Kidney (tissue), 19 donors: ENCODE results near the gene NUTM2B. TPM values are rescaled to one million over a fixed set of nuclear protein-coding genes. Genes with fewer than 3 reads are reported as not detected.
"Not testable (repeated sequence)": the region's sequence is repeated elsewhere in the genome, so short reads cannot be mapped to it uniquely, and the experiment has no call there.

Experiments
- DNase-seq, 5 donors: peaks; one replicate each; pipeline ENCODE4 v3.0.0-alpha.2; 2013 to 2020
- FAIRE-seq: peaks from 2 replicates; lab custom pipeline; 2012; peaks lifted over from hg19 to GRCh38; lab: Jason Lieb, UNC
- H3K27ac ChIP-seq, 2 donors: one replicate each; pipeline ENCODE4 v1.7.0; 2013; ENCODE audit warnings: low read depth in 2 of 2, low read length in 2 of 2, inconsistent platforms in 1 of 2
- H3K27me3 ChIP-seq: one replicate; pipeline ENCODE4 v1.7.1; 2013; ENCODE audit warnings: low read length, inconsistent platforms; ENCODE audit not compliant: control insufficient read depth, insufficient read depth
- H3K36me3 ChIP-seq, 3 donors: one replicate each; pipeline versions ENCODE4 v1.7.0 to v1.7.1; 2013; ENCODE audit warnings: low read length in 3 of 3, control low read depth in 1 of 3, inconsistent platforms in 1 of 3; ENCODE audit not compliant: insufficient read depth in 3 of 3, control insufficient read depth in 2 of 3
- H3K4me1 ChIP-seq, 3 donors: one replicate each; pipeline versions ENCODE4 v1.7.0 to v1.7.1; 2013; ENCODE audit warnings: low read length in 3 of 3, inconsistent platforms in 1 of 3, low read depth in 1 of 3; ENCODE audit not compliant: control insufficient read depth in 2 of 3, insufficient read depth in 2 of 3
- H3K4me3 ChIP-seq, 3 donors: one replicate each; pipeline versions ENCODE4 v1.7.0 to v1.8.1; 2013; ENCODE audit warnings: low read length in 3 of 3, control low read depth in 1 of 3, inconsistent platforms in 1 of 3
- H3K9ac ChIP-seq, 3 donors: one replicate each; pipeline versions ENCODE4 v1.7.0 to v1.7.1; 2013; ENCODE audit warnings: low read length in 3 of 3, control low read depth in 1 of 3, inconsistent platforms in 1 of 3
- H3K9me3 ChIP-seq, 3 donors: one replicate each; pipeline versions ENCODE4 v1.7.0 to v1.7.1; 2013; ENCODE audit warnings: low read length in 3 of 3, control low read depth in 1 of 3, inconsistent platforms in 1 of 3; ENCODE audit not compliant: control insufficient read depth in 2 of 3, insufficient read depth in 1 of 3
- intact Hi-C: fragments of 100-400 bp; cut with DNase I; formaldehyde crosslinking; loops from one replicate; pipeline ENCODE4 v1.11.1; 2022
- long read RNA-seq, 10 donors: library from polyadenylated mRNA in 1 of 10; unstranded in 1 of 10; transcript quantifications; one replicate each; pipeline ENCODE4 v2.0.0 and lab custom pipeline, GENCODE V29; 2021 to 2026
- polyA plus RNA-seq: library from polyadenylated mRNA; stranded (reverse); fragments of 350-450 nt; fragmentation: Illumina TruSeq; extraction: RNeasy Lipid Tissue Mini Kit (QIAGEN cat#74804); gene quantifications from one replicate; pipeline ENCODE4 v1.2.3, GENCODE V29; 2014; ENCODE audit warnings: low read depth, low replicate concordance; ENCODE audit not compliant: insufficient read depth
- total RNA-seq: library from RNA; stranded (reverse); fragmentation: NEBNext Ultra II Directional; extraction: Animal tissue kit (Norgen Biotek cat#: 25700); gene quantifications from one replicate; pipeline ENCODE4 v1.2.1, GENCODE V29; 2021
- donor health status: control.
- donor health status: control.
- donor health status: DM: yes; HTN: yes; CAD: no.
- donor health status: Normal renal cell carcinoma (clear cell type).

NUTM2B gene, protein sequence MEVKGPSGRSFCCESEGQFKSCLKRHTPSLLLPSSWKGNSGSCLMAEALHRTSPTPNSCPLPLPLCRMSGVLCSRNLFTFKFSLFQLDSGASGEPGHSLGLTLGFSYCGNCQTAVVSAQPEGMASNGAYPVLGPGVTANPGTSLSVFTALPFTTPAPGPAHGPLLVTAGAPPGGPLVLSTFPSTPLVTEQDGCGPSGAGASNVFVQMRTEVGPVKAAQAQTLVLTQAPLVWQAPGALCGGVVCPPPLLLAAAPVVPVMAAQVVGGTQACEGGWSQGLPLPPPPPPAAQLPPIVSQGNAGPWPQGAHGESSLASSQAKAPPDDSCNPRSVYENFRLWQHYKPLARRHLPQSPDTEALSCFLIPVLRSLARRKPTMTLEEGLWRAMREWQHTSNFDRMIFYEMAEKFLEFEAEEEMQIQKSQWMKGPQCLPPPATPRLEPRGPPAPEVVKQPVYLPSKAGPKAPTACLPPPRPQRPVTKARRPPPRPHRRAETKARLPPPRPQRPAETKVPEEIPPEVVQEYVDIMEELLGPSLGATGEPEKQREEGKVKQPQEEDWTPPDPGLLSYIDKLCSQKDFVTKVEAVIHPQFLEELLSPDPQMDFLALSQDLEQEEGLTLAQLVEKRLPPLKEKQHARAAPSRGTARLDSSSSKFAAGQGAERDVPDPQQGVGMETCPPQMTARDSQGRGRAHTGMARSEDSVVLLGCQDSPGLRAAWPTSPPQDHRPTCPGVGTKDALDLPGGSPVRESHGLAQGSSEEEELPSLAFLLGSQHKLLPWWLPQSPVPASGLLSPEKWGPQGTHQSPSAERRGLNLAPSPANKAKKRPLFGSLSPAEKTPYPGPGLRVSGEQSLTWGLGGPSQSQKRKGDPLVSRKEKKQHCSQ
- total RNA-seq (1.1 TPM), polyA plus RNA-seq (2.0 TPM)
- long read RNA-seq, donor 1: 0 reads
- long read RNA-seq, donor 2: 0 reads
- long read RNA-seq, donor 3: 0 reads
- long read RNA-seq, donor 4: 0 reads
- long read RNA-seq, donor 5: 0 reads
- long read RNA-seq, donor 6: 0 reads
- long read RNA-seq, donor 7: 0 reads
- long read RNA-seq, donor 8: 0 reads
- long read RNA-seq, donor 9: 0 reads
- long read RNA-seq, donor 10: 0 reads

DNA sequence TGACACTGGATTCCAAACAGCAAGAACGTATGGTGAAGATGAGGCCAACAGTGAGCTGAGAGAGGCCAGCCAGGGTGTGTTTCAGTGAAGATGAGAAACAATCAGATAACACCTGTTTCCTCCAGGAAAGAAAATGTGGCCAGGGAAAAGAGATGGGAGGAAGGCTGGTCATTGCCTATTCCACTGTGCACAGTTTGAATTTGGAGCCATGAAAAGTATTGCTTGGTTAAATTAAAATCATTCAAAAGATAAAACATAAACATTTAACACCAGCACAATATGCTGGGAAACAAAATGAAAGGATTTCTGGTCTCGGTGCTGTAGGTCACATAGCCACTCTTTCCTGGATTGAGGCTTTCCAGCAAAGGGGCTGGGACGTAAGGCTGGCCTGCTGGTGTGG lies at the start of gene NUTM2B:
Gene NUTM2B, plus strand, starts transcription at position 301 of the 400 bp plus-strand sequence. CDS start 383 bp downstream, outside the sequence.
- H3K36me3 ChIP-seq, FAIRE-seq, DNase-seq, H3K27ac ChIP-seq, H3K9me3 ChIP-seq, intact Hi-C loops, H3K27me3 ChIP-seq, H3K4me3 ChIP-seq, H3K4me1 ChIP-seq, H3K9ac ChIP-seq: not testable (repeated sequence)

DNA sequence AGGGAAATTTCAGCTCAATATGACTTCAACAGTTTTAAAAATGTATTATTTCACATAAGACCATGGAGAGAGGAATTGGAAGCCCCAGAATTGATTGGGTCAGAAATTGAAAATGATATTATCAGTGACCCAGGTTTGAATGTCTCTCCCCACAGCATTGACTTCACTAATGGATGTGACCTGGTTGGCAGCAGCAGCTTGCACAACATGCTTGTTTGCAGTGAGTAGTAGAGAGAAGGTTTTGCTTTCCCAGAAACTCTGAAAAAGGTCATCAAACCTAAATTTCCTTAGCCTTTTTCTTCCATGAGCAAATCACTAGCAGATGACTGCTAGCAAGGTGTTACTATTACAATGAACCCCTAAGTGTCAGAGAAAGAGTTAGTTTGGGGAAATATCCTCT lies 39.7 kb upstream of the NUTM2B start:
- H3K27ac ChIP-seq, DNase-seq, H3K27me3 ChIP-seq, FAIRE-seq, intact Hi-C loops, H3K36me3 ChIP-seq, H3K9ac ChIP-seq, H3K9me3 ChIP-seq, H3K4me1 ChIP-seq, H3K4me3 ChIP-seq: not testable (repeated sequence)

DNA sequence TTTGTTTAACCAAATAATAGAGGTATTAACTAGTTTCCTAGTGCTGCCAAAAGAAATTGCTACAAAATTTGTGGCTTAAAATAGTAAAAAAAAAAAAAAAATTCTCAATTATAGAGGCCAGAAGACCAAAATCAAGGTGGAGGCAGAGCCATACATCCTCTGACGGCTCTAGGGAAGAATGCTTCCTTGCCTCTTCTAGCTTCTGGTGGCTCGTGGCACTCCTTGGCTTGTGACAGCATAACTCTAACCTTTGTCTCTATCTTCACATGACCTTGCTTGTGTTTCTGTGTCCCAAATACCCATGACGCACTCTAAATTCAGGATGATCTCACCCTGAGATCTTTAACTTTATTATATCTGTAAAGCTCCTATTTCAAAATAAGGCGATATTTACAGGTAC lies 38.3 kb upstream of the NUTM2B start:
- H3K9ac ChIP-seq, H3K36me3 ChIP-seq, DNase-seq, H3K9me3 ChIP-seq, H3K27me3 ChIP-seq, H3K27ac ChIP-seq, intact Hi-C loops, FAIRE-seq, H3K4me3 ChIP-seq, H3K4me1 ChIP-seq: not testable (repeated sequence)

DNA sequence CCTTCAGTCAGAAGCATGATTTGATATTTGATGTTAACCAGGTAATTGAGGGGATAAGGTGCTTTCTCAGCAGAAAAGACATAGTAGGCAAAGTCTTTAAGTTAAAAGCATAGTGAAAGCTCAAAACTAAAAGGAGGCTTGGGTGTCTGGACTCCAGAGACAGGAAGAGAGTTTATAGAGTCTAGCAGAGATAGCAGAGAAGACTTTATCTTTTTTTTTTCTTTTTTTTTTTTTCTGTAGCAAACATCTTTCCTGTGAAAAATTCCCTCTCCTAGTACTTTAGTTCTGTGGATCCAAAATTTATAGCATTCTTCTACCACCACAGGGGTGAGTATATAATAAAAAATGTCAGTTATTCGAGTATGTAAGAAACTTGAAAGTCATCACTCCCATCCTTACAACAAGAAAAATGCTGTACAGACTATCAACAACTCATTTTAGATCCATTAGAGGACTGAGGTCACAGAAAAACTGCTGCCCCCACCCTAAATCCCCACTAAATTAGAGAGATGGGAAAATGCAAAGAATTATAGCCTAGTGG lies 33.7 kb upstream of the NUTM2B start:
- intact Hi-C loops, H3K4me1 ChIP-seq, FAIRE-seq, H3K9ac ChIP-seq, H3K9me3 ChIP-seq, H3K27ac ChIP-seq, H3K4me3 ChIP-seq, DNase-seq, H3K36me3 ChIP-seq, H3K27me3 ChIP-seq: not testable (repeated sequence)

DNA sequence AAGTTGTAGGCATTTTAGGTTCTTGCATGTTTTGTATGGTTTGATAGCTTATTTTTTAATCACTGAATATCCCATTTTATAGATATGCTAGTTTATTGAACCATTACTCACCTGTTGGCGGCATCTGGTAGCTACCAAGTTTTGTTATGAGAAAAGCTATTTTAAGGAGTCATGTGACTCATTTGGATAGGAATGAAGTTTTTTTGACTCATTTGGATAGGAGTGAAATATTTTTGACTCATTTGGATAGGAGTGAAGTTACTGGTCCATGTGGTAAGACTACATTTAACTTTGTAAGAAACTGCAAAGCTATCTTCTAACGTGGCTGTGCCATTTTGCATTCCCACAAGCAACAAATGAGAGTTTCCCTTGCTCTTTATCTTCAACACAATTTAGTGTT lies 28.1 kb upstream of the NUTM2B start:
- H3K27me3 ChIP-seq, DNase-seq, H3K4me1 ChIP-seq, intact Hi-C loops, FAIRE-seq, H3K9me3 ChIP-seq, H3K9ac ChIP-seq, H3K36me3 ChIP-seq, H3K27ac ChIP-seq, H3K4me3 ChIP-seq: not testable (repeated sequence)

DNA sequence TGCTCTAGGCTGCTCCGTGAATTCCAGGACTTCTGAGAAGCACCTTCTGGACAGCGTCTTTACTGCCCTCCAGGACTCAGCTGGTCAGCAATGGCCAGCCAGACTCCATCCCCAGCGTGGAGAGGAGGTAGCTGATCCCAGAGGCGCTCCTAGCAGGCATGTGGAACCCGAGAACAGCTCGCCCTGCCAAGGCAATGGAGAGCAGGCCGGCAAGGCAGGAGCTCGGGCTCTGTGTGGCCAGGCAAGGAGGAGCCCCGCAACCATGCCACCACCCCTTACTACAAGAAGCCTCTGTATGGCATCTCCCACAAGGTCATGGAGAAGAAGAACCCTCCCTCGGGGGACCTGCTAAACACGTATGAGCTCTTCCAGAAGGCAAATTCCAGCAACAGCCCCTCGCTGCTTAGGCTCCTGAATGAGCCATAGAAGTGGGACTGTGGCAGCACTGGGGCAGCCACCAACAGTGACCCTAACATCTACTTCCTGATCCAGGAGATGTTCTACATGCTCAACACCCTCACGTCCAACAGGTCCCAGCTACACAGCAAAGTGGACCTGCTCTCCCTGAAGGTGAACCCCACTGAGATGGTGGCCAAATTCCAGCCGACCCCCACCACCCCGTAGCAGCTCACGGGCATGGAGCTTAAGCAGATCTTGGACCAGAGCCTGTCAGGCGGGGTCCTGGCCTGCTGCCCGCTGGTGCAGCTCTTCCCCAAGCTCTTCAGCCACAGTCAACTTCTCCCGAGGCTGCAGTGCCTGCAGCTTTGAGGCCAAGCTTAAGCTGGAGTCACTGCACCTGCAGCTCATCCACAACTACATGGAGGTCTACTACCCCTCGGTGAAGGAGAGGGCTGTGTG lies 19.8 kb upstream of the NUTM2B start:
- FAIRE-seq, intact Hi-C loops: not testable (repeated sequence)
- peak in 1 of 5 donors; percentile 41 for DNase-seq

More for the DNA sequence above, 19.8 kb upstream of the NUTM2B start:
- H3K9ac ChIP-seq, H3K4me1 ChIP-seq, H3K9me3 ChIP-seq, H3K27ac ChIP-seq, H3K4me3 ChIP-seq, H3K36me3 ChIP-seq, H3K27me3 ChIP-seq: not testable (repeated sequence)
